ENCODE results near the gene CYTH1. TPM values are rescaled to one million over a fixed set of nuclear protein-coding genes. Genes with fewer than 3 reads are reported as not detected.

Gene CYTH1
- total RNA-seq, 6 donors from 2014 or later, result 113 to 295 (median 121) TPM

DNA sequence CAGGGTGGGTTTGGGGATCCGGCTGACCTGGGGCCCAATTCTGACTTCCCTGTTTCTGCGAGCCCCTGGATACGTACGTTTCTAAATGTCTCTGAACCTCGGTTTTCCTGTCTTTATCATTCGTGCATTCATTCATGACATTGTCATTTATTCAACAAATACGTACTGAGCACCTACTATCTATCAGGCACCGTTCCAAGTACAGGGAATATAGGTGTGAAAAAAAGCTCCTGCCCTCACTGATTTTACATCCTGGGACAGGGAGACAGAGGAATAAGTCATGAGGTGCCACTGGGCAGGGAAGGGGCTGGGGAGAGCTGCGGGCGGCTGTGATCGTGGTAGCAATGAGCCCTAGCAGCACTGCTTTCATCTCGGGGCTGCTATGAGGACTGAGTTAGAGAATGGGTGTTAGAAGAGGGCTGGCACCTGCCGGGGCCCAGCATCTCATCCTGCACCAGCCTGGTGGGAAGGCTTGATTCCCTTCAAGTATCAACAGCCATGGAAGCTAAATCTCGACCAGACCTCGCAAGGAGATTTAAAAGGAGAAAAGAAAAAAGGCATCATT lies 116.6 kb downstream of the CYTH1 start:
- Histone ChIP-seq H3K27ac (peak overlapping the region; percentile 77 to 87 (median 82)), H3K9me3 (no peaks in the 10 kb centered on the region), H3K4me3 (no peak overlapping the region), H3K27me3 (no peaks in the 10 kb centered on the region), H3K4me1 (peaks cover 22 to 30% (median 27%) of the 10 kb centered on the region in 4 donors), H3K36me3 (peaks cover 0 to 5% (median 0%) of the 10 kb centered on the region in 4 donors)
- 40 to 49% methylated on average over 15 of the region's 15 CpGs for WGBS, 2 donors
- TF ChIP-seq POLR2AphosphoS5 (IDR thresholded peaks at IDR 0.05) (no peak), CTCF (IDR thresholded peaks at IDR 0.05) (no peak), POLR2A (IDR thresholded peaks at IDR 0.05) (no peak), EP300 (IDR thresholded peaks at IDR 0.05) (no peak)
- ATAC-seq (ENCODE audit: low FRiP score in 2 of 2) (peak in 1 of 2 donors; percentile 2), DNase-seq (no peak)

DNA sequence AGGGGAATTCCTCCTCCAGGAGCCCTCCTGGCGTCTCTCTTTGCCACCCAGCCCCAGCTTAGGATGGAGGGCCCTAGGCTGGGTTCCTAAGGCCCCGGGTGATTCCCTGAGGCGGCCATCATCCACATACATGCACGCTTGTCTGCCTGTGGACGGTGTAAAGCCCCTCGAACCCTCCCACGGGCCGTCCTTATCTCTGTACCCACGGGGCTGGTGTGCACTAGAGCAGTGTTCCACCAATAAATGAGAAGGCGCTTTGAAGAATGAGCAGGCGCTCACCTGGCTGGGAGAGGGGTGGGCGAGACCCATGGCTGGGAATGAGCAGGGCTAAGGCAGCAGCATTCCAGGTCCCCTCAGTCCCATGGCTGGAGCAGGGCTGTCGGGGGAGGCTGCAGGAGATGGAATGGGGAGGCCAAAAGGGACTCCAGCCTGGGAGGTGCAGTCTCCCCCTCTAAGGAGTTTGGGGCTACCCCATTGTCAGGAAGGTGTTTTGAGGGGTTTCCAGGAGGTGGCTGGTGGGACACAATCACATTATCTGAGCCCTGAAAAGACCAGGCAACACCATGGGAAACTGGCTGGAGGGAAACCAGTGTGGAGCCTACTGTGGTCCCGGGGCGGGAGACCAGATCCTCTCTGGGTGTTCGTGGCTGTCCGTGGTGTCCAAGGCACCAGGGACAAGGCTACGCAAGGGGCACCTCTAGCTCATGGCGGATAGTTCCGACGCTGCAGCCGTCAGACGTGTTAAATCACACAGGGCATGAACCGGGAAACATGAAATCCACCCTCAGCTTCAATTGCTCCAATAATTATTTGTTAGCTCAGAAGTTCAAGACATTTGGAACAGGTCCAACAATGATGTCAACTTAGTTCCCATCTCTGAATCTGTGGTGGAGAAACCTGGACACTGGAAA lies 117.3 kb downstream of the CYTH1 start:
- DNase-seq, result no peak
- peak in 1 of 2 donors; percentile 21 for ATAC-seq (ENCODE audit: low FRiP score in 2 of 2)
- 75% methylated on average over 21 of the region's 24 CpGs for WGBS, 2 donors
- H3K9me3 ChIP-seq, result no peaks in the 10 kb centered on the region
- peaks cover 22 to 30% (median 27%) of the 10 kb centered on the region in 4 donors for H3K4me1 ChIP-seq
- H3K27ac ChIP-seq, result peak overlapping the region; percentile 57 to 87 (median 80)
- H3K36me3 ChIP-seq, result peaks cover 0 to 5% (median 0%) of the 10 kb centered on the region in 4 donors
- TF ChIP-seq POLR2A (IDR thresholded peaks at IDR 0.05) (no peak), CTCF (IDR thresholded peaks at IDR 0.05) (no peak), POLR2AphosphoS5 (IDR thresholded peaks at IDR 0.05) (no peak), EP300 (IDR thresholded peaks at IDR 0.05) (no peak)
- H3K4me3 ChIP-seq, result no peak overlapping the region
- H3K27me3 ChIP-seq, result no peaks in the 10 kb centered on the region

GRCh38 chr17:78661093-78661770 lies 120.8 kb downstream of the CYTH1 start:
- H3K4me3 ChIP-seq, result no peak overlapping the region
- H3K4me1 ChIP-seq, result peaks cover 16 to 20% (median 18%) of the 10 kb centered on the region in 4 donors
- TF ChIP-seq EP300 (IDR thresholded peaks at IDR 0.05) (no peak), POLR2A (IDR thresholded peaks at IDR 0.05) (no peak), CTCF (IDR thresholded peaks at IDR 0.05) (no peak), POLR2AphosphoS5 (IDR thresholded peaks at IDR 0.05) (no peak)
- WGBS, 2 donors, result 71 to 72% methylated on average over 17 of the region's 17 CpGs
- no peak overlapping the region for H3K27ac ChIP-seq
- H3K27me3 ChIP-seq, result no peaks in the 10 kb centered on the region
- ATAC-seq (ENCODE audit: low FRiP score in 2 of 2) (no peak), DNase-seq (no peak)
- no peaks in the 10 kb centered on the region for H3K9me3 ChIP-seq
- H3K36me3 ChIP-seq, result no peaks in the 10 kb centered on the region

- Histone ChIP-seq H3K4me3 (no peak overlapping the region), H3K27me3 (no peaks in the 10 kb centered on the region), H3K27ac (no peak overlapping the region), H3K36me3 (no peaks in the 10 kb centered on the region), H3K9me3 (no peaks in the 10 kb centered on the region), H3K4me1 (peaks cover under 1 to 3% (median 2%) of the 10 kb centered on the region in 4 donors)
- no peak for DNase-seq
- TF ChIP-seq CTCF (IDR thresholded peaks at IDR 0.05) (no peak), POLR2AphosphoS5 (IDR thresholded peaks at IDR 0.05) (no peak), EP300 (IDR thresholded peaks at IDR 0.05) (no peak), POLR2A (IDR thresholded peaks at IDR 0.05) (no peak)
- WGBS, 2 donors, result 95 to 96% methylated on average over 12 of the region's 12 CpGs
- no peak for ATAC-seq (ENCODE audit: low FRiP score in 2 of 2)
Observed at GRCh38 chr17:78659546-78659945, 122.5 kb downstream of the CYTH1 start.

All from upper lobe of left lung (tissue), 6 donors.